ENCODE results near the gene ERCC4. TPM values are rescaled to one million over a fixed set of nuclear protein-coding genes. Genes with fewer than 3 reads are reported as not detected.

ERCC4 gene
- polyA plus RNA-seq, 1 donor: 5.9 TPM

DNA sequence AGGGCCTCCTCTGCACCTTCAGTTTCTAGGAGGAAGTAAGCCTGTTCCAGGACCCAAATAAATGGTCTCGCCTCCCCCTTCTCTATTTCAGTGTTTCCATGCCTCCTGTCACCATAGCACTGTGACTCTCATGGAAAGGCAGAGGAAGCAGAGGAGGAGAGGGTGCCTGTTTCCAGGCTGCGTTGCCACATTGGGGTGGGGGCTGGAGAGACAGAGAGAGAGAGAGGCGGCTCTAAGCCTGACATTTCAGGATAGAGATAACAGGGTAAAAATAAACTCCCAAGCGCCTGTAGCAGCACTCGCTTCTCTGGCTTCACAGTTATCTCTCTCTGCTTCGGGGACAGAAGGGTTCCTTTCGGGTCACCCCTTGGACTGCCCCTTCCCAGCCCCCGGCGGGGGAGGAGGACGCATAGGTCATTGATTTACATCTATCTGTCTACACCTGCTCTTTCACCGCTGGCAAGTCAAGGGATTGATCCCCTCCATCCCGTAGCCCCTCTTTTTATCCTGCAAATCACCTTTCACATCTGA lies 80.0 kb downstream of the ERCC4 start:
- Histone ChIP-seq H3K27me3 (ENCODE audit: control insufficient read depth, insufficient read depth, low read length) (no peaks in the 10 kb centered on the region), H3K4me1 (ENCODE audit: control insufficient read depth, insufficient read depth, low read length) (peaks cover 4% of the 10 kb centered on the region), H3K27ac (ENCODE audit: low read length) (no peak overlapping the region), H3K36me3 (ENCODE audit: control insufficient read depth, insufficient read depth, low read length) (no peaks in the 10 kb centered on the region), H3K9me3 (ENCODE audit: control insufficient read depth, low read depth, low read length) (no peaks in the 10 kb centered on the region), H3K4me3 (ENCODE audit: low read length) (no peak overlapping the region)
- no CpG with 5 or more reads among the region's 12 CpGs for WGBS (ENCODE audit: insufficient coverage, low lambda C conversion rate)
- DNase-seq: no peak

- Histone ChIP-seq H3K4me1 (ENCODE audit: control insufficient read depth, insufficient read depth, low read length) (peaks cover 4% of the 10 kb centered on the region), H3K36me3 (ENCODE audit: control insufficient read depth, insufficient read depth, low read length) (no peaks in the 10 kb centered on the region), H3K9me3 (ENCODE audit: control insufficient read depth, low read depth, low read length) (no peaks in the 10 kb centered on the region), H3K27me3 (ENCODE audit: control insufficient read depth, insufficient read depth, low read length) (no peaks in the 10 kb centered on the region), H3K4me3 (ENCODE audit: low read length) (no peak overlapping the region), H3K27ac (ENCODE audit: low read length) (no peak overlapping the region)
- DNase-seq: no peak
- WGBS (ENCODE audit: insufficient coverage, low lambda C conversion rate): no CpG with 5 or more reads among the region's 10 CpGs
These were observed 81.6 kb downstream of the ERCC4 start for GRCh38 chr16:14001521-14001920.

Other genes with a start within 250 kb of the ERCC4 start
- 20.6 TPM for gene MRTFB, start 151.2 kb downstream of the ERCC4 start, polyA plus RNA-seq